Stimulated activated naive B cell treated with anti-CD40 and anti-IgM and Interleukin-4, amounts not matched to agents 10 μg/mL and 1 μg/mL and 100 μg/mL, for 72 hours (primary cell): ENCODE measurements around the gene TMEM116.
A peak's percentile ranks its signal among the peaks of the same experiment; 100 is the strongest.

Experiments used
- ATAC-seq, 2 donors: fragments of 150-1000 bp; cut with Tn5 transposase; replicated peaks; 2 replicates each; pipeline ENCODE4 v1.10.0; 2021; ENCODE audit warnings: moderate library complexity in 1 of 2
- DNase-seq: peaks from one replicate; pipeline ENCODE4 v3.0.0; 2021
- H3K27ac Mint-ChIP-seq: one replicate; pipeline ENCODE4 v1.8.0; 2022; ENCODE audit warnings: mild to moderate bottlenecking, mixed read lengths
- H3K27me3 Mint-ChIP-seq, 2 donors: one replicate each; pipeline ENCODE4 v1.8.0; 2022; ENCODE audit warnings: mixed read lengths in 2 of 2
- H3K36me3 Mint-ChIP-seq, 2 donors: one replicate each; pipeline ENCODE4 v1.8.0; 2022; ENCODE audit warnings: mixed read lengths in 2 of 2, mild to moderate bottlenecking in 1 of 2
- H3K4me1 Mint-ChIP-seq, 2 donors: one replicate each; pipeline ENCODE4 v1.8.0; 2022; ENCODE audit warnings: mixed read lengths in 2 of 2, mild to moderate bottlenecking in 1 of 2
- H3K4me3 Mint-ChIP-seq, 2 donors: one replicate each; pipeline ENCODE4 v1.8.0; 2022; ENCODE audit warnings: mild to moderate bottlenecking in 2 of 2, mixed read lengths in 2 of 2, moderate library complexity in 1 of 2
- H3K9me3 Mint-ChIP-seq, 2 donors: one replicate each; pipeline ENCODE4 v1.8.0; 2022; ENCODE audit warnings: mixed read lengths in 2 of 2, mild to moderate bottlenecking in 1 of 2

TMEM116 gene

DNA sequence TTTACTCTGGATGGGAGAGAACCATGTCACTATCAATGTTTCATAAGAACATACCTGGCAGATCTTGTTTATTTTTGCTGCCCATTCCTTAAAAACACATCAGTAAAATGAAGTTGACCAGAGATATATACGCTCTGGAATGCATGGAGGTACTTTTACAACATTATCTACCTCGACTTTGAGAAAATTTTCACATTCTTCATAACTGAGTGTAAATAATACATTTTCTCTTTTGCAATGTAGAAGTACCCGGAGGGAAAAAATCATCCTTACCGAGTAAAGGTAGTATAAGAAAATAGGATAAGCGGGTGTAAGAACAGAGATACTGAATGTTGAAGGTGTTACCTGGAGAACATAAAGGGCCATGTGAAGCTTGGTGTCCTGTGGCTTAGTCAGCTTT, 80.7 kb downstream of the TMEM116 start:
- no peak overlapping the region for H3K4me3 Mint-ChIP-seq
- no peaks in the 10 kb centered on the region for H3K27me3 Mint-ChIP-seq
- no peaks in the 10 kb centered on the region for H3K36me3 Mint-ChIP-seq
- H3K9me3 Mint-ChIP-seq = no peaks in the 10 kb centered on the region
- no peak overlapping the region for H3K27ac Mint-ChIP-seq
- ATAC-seq = no peak
- H3K4me1 Mint-ChIP-seq = no peaks in the 10 kb centered on the region
- no peak for DNase-seq

DNA sequence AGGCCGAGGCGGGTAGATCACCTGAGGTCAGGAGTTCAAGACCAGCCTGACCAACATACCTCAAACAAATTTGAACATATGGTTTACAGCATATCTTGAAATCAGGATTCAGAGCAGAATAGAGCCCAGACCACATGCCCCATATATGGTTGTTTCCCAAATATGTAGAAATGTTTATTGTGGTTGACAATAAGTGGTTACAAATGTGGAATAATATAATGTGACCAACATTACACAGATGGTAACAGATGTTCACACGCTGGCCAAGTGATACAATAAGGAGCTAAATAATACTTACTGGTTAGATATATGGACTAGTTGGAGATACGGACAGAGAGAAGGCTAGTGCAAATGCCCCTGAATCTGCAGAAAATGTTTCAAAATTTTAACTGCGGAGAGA, 85.6 kb downstream of the TMEM116 start:
- Mint-ChIP-seq H3K4me3 (no peak overlapping the region), H3K36me3 (no peaks in the 10 kb centered on the region), H3K4me1 (no peaks in the 10 kb centered on the region), H3K27ac (no peak overlapping the region), H3K9me3 (no peaks in the 10 kb centered on the region), H3K27me3 (no peaks in the 10 kb centered on the region)
- ATAC-seq (no peak), DNase-seq (no peak)

DNA sequence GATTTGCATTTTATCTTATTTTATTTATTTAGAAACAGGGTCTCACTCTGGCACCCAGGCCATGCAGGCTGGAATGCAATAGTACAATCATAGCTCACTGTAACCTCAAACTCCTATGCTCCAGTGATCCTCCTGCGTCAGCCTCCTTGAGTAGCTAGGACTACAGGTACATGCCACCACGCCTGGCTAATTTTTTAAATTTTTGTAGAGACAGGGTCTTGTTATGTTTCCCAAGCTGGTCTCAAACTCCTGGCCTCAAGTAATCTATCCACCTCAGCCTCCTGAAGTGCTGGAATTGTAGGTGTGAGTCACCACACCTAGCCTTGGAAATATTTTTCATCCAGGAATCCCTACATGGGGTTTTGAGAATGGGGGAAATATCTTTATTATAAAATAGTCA, 86.3 kb downstream of the TMEM116 start:
- Mint-ChIP-seq H3K27ac (no peak overlapping the region), H3K36me3 (no peaks in the 10 kb centered on the region), H3K9me3 (no peaks in the 10 kb centered on the region), H3K4me3 (no peak overlapping the region), H3K27me3 (no peaks in the 10 kb centered on the region), H3K4me1 (no peaks in the 10 kb centered on the region)
- DNase-seq (no peak), ATAC-seq (no peak)

DNA sequence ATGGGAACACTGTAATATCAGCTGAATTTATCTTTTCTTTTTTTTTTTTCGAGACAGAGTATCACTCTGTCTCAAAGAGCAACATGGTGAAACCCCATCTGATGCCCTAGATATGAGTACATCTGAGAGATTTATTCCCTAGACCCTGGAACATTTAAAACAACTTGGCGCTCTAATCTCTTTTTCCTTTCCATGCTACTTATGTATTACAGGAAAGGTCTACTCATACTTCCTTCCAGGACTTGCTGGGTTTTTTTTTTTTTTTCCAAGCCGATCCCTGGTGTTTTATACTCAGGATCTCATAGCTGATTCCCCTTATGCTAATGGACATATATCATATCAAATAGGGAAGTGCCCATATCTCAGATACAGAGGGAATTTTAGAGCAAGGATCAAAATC, 87.8 kb downstream of the TMEM116 start:
- DNase-seq (no peak), ATAC-seq (no peak)
- Mint-ChIP-seq H3K27ac (peak overlapping the region; percentile 25), H3K27me3 (no peaks in the 10 kb centered on the region), H3K9me3 (no peaks in the 10 kb centered on the region), H3K4me3 (no peak overlapping the region), H3K4me1 (no peaks in the 10 kb centered on the region), H3K36me3 (no peaks in the 10 kb centered on the region)

DNA sequence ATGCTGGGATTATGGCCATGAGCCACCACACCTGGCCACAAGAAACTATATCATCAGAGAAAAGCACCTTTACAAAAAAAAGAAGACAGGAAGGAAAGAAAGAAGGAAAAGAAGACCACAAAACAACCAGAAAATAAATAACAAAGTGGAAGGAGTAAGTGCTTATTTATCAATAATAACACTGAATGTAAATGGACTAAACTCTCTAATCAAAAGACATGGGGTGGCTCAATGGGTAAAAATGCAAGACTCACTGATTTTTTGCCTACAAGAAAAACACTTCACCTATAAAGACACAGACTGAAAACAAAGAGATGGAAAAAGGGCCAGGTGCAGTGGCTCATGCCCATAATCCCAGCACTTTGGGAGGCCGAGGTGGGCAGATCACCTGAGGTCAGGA, 105.2 kb downstream of the TMEM116 start:
- Mint-ChIP-seq H3K27ac (no peak overlapping the region), H3K4me3 (no peak overlapping the region), H3K9me3 (peaks cover 12 to 20% of the 10 kb centered on the region in 2 donors), H3K4me1 (no peaks in the 10 kb centered on the region), H3K36me3 (peaks cover 28 to 43% of the 10 kb centered on the region in 2 donors), H3K27me3 (no peaks in the 10 kb centered on the region)
- ATAC-seq = no peak
- no peak for DNase-seq

DNA sequence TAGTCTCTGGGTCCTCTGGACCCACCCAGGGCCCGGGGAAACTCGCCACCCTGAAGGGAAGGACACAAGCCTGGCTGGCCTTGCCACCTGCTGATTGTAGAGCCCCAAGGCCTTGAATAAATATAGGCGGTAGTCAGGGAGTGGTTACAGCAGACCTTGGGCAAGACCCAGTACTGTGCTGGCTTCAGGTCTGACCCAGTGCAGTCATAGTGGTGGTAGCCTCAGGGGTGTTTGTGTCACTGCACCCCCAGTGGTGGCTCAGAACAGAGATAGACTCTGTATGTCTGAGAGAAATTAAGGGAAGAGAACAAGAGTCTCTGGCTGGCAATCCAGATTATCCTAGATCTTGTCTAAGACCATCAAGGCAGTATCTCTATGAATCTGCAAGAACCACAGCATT, 107.5 kb downstream of the TMEM116 start:
- Mint-ChIP-seq H3K4me1 (peaks cover 0 to 7% of the 10 kb centered on the region in 2 donors), H3K27ac (peak overlapping the region; percentile 37), H3K27me3 (no peaks in the 10 kb centered on the region), H3K36me3 (peaks cover 31 to 50% of the 10 kb centered on the region in 2 donors), H3K4me3 (no peak overlapping the region), H3K9me3 (peaks cover 12 to 20% of the 10 kb centered on the region in 2 donors)
- no peak for ATAC-seq
- DNase-seq = no peak

DNA sequence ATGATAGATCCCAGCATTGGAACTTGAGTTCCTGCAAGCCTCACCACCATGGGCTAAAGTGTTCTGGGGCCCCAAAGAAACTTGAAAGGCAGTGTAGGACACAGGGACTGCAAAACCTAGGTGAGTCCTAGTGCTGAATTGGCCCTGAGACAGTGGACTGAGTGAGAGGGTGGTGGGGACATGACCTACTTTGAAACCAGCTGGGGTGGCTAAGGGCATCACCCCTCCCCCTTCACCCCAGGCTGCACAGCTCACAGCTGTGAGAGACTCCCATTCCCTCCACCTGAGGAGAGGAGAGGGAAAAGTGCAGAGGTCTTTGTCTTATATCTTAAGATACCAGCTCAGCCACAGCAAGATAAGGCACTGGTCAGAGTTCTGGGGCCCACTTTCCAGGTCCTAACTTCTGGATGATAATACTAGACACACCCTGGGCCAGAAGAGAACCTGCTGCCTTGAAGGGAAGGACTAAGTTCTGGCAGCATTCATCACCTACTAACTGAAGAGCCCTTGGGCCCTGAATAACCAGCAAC, 108.5 kb downstream of the TMEM116 start:
- DNase-seq (no peak), ATAC-seq (no peak)
- Mint-ChIP-seq H3K36me3 (peaks cover 35 to 52% of the 10 kb centered on the region in 2 donors), H3K9me3 (peaks cover 10 to 17% of the 10 kb centered on the region in 2 donors), H3K27ac (no peak overlapping the region), H3K4me3 (no peak overlapping the region), H3K4me1 (peaks cover 4 to 11% of the 10 kb centered on the region in 2 donors), H3K27me3 (no peaks in the 10 kb centered on the region)

DNA sequence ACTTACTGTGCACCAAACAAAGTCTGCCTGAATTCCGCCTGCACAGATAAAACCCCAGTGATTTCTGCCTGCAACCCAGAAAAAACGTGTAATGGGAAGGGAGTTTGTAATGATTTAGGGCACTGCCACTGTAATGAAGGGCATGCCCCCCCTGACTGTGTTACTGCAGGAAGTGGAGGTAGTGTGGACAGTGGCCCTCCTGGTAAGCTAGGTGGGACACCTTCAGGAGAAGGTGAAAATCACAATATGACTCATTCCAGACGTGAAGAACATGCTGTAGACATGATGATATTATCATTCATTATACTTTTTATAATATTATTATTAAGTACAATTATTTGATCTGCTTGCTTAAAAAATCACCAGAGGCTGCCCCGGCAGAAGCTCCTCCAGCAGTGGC, 111.8 kb downstream of the TMEM116 start:
- H3K36me3 Mint-ChIP-seq = peaks cover 40 to 54% of the 10 kb centered on the region in 2 donors
- no peaks in the 10 kb centered on the region for H3K27me3 Mint-ChIP-seq

DNA sequence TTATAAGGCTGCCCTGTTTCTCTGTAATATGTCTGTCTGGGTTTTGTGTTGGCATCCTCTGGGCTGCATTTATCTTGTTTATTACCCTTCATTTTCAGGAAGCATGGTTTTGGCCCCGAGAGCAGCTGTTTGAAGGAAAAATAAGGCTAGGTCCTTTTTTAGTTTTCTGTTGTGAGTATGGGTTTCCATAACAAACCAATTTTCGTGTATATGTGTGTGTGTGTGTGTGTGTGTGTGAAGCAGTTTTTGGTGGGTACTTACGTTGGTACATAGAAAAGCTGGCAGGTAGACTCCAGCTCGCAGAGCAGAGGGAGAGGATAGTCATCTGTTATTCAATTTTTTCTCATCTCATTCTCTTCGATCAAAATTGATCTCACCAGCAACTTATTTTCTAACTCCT, 118.4 kb downstream of the TMEM116 start:
- H3K27ac Mint-ChIP-seq = no peak overlapping the region
- peaks cover 39 to 50% of the 10 kb centered on the region in 2 donors for H3K36me3 Mint-ChIP-seq
- H3K27me3 Mint-ChIP-seq = no peaks in the 10 kb centered on the region
- DNase-seq (no peak), ATAC-seq (no peak)
- no peaks in the 10 kb centered on the region for H3K9me3 Mint-ChIP-seq
- peaks cover under 1 to 13% of the 10 kb centered on the region in 2 donors for H3K4me1 Mint-ChIP-seq
- H3K4me3 Mint-ChIP-seq = no peak overlapping the region

More for the DNA sequence above, 111.8 kb downstream of the TMEM116 start:
- no peak overlapping the region for H3K4me3 Mint-ChIP-seq
- ATAC-seq (no peak), DNase-seq (no peak)
- peaks cover under 1 to 3% of the 10 kb centered on the region in 2 donors for H3K9me3 Mint-ChIP-seq
- H3K4me1 Mint-ChIP-seq = peaks cover 4 to 23% of the 10 kb centered on the region in 2 donors
- no peak overlapping the region for H3K27ac Mint-ChIP-seq

DNA sequence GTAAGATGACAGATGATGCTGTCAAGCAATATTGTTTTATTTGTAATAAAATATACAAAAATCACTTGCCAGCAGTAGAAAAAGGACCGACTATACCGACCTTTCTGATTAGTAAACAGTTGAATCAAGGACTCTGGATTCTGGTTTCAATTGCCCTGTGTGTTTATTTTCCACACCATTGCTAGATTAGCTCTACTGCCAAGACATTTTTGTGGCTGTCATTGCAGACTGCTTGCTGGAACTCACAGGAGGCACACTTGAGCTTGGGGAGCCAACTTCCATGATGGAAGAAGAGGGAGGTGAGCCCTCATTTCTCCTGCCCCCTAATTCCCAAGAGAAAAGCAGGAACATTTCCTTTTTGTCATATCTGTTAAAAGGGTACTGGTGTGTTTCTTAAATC, 119.7 kb downstream of the TMEM116 start:
- Mint-ChIP-seq H3K27ac (no peak overlapping the region), H3K4me1 (no peaks in the 10 kb centered on the region), H3K36me3 (peaks cover 37 to 50% of the 10 kb centered on the region in 2 donors), H3K4me3 (no peak overlapping the region), H3K9me3 (no peaks in the 10 kb centered on the region), H3K27me3 (no peaks in the 10 kb centered on the region)
- no peak for ATAC-seq
- no peak for DNase-seq

DNA sequence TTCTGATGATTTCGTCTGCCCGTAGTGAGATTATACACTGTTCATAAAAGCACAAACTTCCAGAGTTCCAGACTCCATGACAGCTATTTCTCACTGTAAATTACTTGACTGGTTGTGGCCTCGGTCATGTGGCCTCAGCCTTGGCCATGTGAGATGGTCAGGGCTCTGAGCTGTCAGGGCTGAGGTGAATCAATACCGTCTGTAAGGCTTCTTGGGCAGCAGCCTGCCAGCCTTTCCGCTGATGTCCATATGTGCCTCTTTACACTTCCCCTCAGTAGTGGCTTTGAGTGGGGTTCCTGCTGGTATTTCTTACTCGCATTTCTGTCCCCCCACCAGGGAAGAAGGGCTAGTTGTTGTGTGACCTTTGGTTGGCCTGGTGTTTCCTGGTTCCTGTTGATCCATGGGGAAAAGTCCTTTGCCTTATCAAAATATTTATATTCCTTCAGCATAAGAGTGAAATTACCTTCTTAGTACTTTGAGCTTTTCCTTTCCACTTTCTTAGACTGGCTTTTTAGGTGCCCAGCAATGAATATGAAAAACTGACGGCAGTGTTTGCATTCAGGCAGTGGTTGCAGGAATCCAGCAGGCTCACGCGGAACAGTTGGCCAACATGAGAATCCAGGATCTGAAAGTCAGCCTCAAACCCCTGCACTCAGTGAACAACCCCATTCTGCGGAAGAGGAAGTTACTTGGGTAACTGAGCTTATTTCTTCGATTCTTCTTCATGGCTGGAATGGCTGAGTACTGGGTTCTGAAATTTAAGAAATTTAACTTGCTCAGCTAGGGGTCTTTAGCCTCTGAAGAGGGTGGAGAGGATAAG, 124.8 kb downstream of the TMEM116 start:
- Mint-ChIP-seq H3K9me3 (no peaks in the 10 kb centered on the region), H3K27ac (no peak overlapping the region), H3K4me1 (peaks cover 1 to 7% of the 10 kb centered on the region in 2 donors), H3K36me3 (peaks cover 52 to 72% of the 10 kb centered on the region in 2 donors), H3K27me3 (no peaks in the 10 kb centered on the region), H3K4me3 (no peak overlapping the region)
- DNase-seq (no peak), ATAC-seq (no peak)

DNA sequence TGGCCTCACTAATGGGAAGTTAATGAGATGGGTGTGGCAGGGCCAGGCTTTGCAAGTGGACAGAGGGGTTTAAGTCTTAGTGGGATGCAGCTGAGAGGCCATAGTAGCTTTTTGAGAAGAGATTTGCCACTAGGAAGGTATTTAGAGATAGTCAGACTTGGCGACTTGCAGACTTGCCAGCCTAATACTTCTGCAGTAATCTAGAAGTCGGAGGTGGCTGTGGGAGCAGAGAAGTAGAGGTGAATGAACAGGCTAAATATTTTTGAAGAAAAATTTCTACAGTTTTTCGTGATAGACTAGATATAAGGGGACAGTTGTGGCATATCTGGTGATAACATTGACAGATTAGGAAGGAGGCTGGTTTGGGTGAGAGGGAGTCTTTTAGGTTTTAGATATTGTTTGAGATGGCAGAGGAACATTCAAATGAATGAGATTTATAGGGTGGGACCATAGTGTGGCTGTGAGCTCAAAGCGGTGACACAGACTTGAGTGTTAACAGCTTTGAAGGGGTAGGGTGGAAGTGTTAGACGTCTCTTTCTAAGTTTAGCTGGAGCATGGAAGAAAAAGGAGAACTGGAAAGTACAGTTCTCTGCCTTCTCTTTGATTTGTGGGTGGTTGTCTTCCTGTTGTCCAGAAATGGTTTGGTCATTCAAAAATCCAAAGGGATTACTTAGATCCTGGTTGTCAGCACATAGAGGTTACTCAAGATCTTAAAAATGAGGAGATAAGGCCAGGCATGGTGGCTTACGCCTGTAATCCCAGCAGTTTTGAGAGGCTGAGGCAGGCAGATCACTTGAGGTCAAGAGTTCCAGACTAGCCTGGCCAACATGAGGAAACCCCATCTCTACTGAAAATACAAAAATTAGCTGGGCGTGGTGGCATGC, 126.1 kb downstream of the TMEM116 start:
- peak overlapping the region; percentile 48 for H3K27ac Mint-ChIP-seq

DNA sequence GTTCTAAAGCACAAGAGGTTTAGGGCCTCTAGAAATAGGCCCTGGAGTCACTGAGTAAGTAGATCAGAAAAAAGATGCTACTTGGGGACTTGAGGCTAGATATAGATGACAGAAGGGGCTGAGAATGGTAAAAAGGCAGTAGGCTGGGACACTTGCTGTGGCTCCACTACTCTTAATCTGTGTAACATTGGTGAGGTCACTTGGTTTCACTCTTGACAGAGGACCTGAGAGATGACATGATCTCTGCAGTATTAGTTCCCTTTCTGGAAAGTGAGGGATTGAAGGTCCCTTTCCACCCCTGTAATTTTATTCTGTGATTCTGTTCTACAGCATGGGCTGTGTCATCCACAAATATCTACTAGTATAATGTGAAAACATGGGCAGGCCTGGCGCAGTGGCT, 131.2 kb downstream of the TMEM116 start:
- H3K27ac Mint-ChIP-seq = no peak overlapping the region
- DNase-seq (no peak), ATAC-seq (peak; percentile 91 to 96)
- H3K4me1 Mint-ChIP-seq = peaks cover 2 to 3% of the 10 kb centered on the region in 2 donors
- H3K9me3 Mint-ChIP-seq = no peaks in the 10 kb centered on the region
- H3K4me3 Mint-ChIP-seq = no peak overlapping the region
- no peaks in the 10 kb centered on the region for H3K27me3 Mint-ChIP-seq
- peaks cover 47 to 69% of the 10 kb centered on the region in 2 donors for H3K36me3 Mint-ChIP-seq

More for the DNA sequence above, 126.1 kb downstream of the TMEM116 start:
- Mint-ChIP-seq H3K9me3 (no peaks in the 10 kb centered on the region), H3K4me1 (peaks cover 1 to 7% of the 10 kb centered on the region in 2 donors), H3K27me3 (no peaks in the 10 kb centered on the region), H3K4me3 (peak overlapping the region in 1 of 2 donors; percentile 5), H3K36me3 (peaks cover 44 to 69% of the 10 kb centered on the region in 2 donors)
- ATAC-seq = no peak
- DNase-seq = no peak
